Measurements from ENCODE around the gene DRD1.

DRD1 gene

DNA sequence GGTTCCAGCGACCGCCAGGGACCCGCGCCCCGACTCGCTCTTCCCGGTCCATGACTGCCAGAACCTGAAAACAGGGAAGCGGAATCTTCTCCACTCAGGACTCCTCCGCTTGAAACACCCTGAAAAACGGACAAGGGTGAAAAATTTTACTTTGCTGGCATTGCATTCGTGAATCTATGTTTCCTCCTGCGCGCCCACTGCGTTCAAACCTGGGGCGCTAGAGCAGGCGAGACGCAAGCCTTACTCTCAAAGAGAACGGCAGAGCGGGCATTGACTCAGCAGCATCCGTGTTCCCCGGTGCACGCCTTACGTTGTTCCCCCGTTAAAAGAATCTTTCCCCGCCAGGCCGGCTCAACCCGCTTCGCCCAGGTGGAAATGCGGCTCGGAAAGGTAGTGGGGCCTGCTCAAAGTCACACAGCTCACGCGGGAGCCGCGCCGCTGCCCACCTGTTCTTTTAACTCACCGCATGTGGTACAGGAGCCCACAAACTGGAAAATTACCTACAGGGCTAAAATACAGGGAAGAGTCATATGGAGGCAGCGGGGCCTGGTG lies 999 bp upstream of the DRD1 start:
- Histone ChIP-seq H3K4me3 (replicated peaks; ENCODE audit: insufficient read depth, low read length) (no peak overlapping the region), H3K27ac (replicated peaks) (no peak overlapping the region), H3K27me3 (ENCODE audit: insufficient read depth, poor library complexity, severe bottlenecking) (peaks cover 41% of the 10 kb centered on the region)
- TF ChIP-seq CTCF (IDR thresholded peaks at IDR 0.05; ENCODE audit: insufficient read depth, low read length) (no peak), SPI1 (IDR thresholded peaks at IDR 0.05; ENCODE audit: borderline replicate concordance, low read depth) (no peak), GABPA (IDR thresholded peaks at IDR 0.05; ENCODE audit: low read depth) (no peak), POLR2AphosphoS5 (IDR thresholded peaks at IDR 0.05; ENCODE audit: low read depth) (no peak)
- TF ChIP-seq, protein P1, sequence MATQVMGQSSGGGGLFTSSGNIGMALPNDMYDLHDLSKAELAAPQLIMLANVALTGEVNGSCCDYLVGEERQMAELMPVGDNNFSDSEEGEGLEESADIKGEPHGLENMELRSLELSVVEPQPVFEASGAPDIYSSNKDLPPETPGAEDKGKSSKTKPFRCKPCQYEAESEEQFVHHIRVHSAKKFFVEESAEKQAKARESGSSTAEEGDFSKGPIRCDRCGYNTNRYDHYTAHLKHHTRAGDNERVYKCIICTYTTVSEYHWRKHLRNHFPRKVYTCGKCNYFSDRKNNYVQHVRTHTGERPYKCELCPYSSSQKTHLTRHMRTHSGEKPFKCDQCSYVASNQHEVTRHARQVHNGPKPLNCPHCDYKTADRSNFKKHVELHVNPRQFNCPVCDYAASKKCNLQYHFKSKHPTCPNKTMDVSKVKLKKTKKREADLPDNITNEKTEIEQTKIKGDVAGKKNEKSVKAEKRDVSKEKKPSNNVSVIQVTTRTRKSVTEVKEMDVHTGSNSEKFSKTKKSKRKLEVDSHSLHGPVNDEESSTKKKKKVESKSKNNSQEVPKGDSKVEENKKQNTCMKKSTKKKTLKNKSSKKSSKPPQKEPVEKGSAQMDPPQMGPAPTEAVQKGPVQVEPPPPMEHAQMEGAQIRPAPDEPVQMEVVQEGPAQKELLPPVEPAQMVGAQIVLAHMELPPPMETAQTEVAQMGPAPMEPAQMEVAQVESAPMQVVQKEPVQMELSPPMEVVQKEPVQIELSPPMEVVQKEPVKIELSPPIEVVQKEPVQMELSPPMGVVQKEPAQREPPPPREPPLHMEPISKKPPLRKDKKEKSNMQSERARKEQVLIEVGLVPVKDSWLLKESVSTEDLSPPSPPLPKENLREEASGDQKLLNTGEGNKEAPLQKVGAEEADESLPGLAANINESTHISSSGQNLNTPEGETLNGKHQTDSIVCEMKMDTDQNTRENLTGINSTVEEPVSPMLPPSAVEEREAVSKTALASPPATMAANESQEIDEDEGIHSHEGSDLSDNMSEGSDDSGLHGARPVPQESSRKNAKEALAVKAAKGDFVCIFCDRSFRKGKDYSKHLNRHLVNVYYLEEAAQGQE (IDR thresholded peaks at IDR 0.05; ENCODE audit: insufficient replicate concordance, low read depth): no peak
- DNase-seq (ENCODE audit: low read depth in 1 of 2, low spot score in 1 of 2): no peak

GRCh38 chr5:175443514-175444059 lies 395 bp downstream of the DRD1 start:
- no peak for DNase-seq (ENCODE audit: low read depth in 1 of 2, low spot score in 1 of 2)
- Histone ChIP-seq H3K27ac (replicated peaks) (no peak overlapping the region), H3K4me3 (replicated peaks; ENCODE audit: insufficient read depth, low read length) (no peak overlapping the region), H3K27me3 (ENCODE audit: insufficient read depth, poor library complexity, severe bottlenecking) (peaks cover 41% of the 10 kb centered on the region)
- TF ChIP-seq POLR2AphosphoS5 (IDR thresholded peaks at IDR 0.05; ENCODE audit: low read depth) (no peak), GABPA (IDR thresholded peaks at IDR 0.05; ENCODE audit: low read depth) (no peak), CTCF (IDR thresholded peaks at IDR 0.05; ENCODE audit: insufficient read depth, low read length) (no peak), SPI1 (IDR thresholded peaks at IDR 0.05; ENCODE audit: borderline replicate concordance, low read depth) (no peak)
- TF ChIP-seq, protein P1 (IDR thresholded peaks at IDR 0.05; ENCODE audit: insufficient replicate concordance, low read depth): no peak

DNA sequence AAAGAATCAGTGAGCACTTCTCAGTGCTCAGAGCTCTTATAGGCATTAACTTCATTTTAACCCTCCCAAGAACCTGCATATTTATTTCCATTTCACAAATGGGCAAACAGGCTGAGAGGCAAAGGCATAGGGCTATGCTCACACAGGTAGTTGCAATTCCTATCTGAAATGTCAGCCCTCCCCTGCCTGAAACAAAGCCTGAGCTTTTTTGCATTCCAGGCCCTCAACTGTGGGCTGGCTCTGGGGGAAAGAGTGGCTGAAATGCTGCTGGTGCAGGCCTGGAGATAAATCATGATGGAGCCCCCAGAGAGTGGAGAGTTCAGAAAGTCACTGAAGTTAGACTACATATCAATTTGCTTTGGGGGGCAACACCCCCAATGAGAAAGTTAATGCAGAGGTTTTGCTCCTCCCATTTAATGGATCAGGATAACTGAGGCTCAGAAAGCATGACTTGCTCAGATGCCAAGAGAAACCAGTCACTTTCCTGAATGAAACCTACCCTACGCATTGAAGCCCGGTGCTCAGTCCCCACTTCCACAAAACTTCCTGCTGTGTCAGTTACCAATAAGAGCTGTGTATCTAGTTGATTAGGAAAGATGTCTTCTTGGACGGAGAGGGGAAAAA lies 5.6 kb downstream of the DRD1 start:
- no peak for DNase-seq (ENCODE audit: low read depth in 1 of 2, low spot score in 1 of 2)
- H3K27ac ChIP-seq (replicated peaks): no peak overlapping the region
- H3K27me3 ChIP-seq (ENCODE audit: insufficient read depth, poor library complexity, severe bottlenecking): peaks cover 36% of the 10 kb centered on the region
- TF ChIP-seq CTCF (IDR thresholded peaks at IDR 0.05; ENCODE audit: insufficient read depth, low read length) (no peak), POLR2AphosphoS5 (IDR thresholded peaks at IDR 0.05; ENCODE audit: low read depth) (no peak), SPI1 (IDR thresholded peaks at IDR 0.05; ENCODE audit: borderline replicate concordance, low read depth) (no peak), GABPA (IDR thresholded peaks at IDR 0.05; ENCODE audit: low read depth) (no peak)
- TF ChIP-seq, protein P1 (IDR thresholded peaks at IDR 0.05; ENCODE audit: insufficient replicate concordance, low read depth): no peak
- H3K4me3 ChIP-seq (replicated peaks; ENCODE audit: insufficient read depth, low read length): no peak overlapping the region

Measured in HL-60 (cell line).